Right lobe of liver (tissue), 6 donors: ENCODE data around the gene SYMPK. TPM values are rescaled to one million over a fixed set of nuclear protein-coding genes. Genes with fewer than 3 reads are reported as not detected.

Source experiments
- ATAC-seq, 4 donors: fragments of 200-7000 bp; cut with Tn5 transposase; one replicate each; pipeline ENCODE4 v1.9.1; 2020; ENCODE audit warnings: mild to moderate bottlenecking in 4 of 4, moderate library complexity in 4 of 4
- DNase-seq, 3 donors: peaks; one replicate each; pipeline ENCODE4 v3.0.0-alpha.2; 2020
- H3K27ac ChIP-seq, 3 donors: fragments of 200-600 bp; one replicate each; pipeline ENCODE4 v1.8.0; 2022
- H3K27me3 ChIP-seq, 2 donors: fragments of 200-600 bp; one replicate each; pipeline ENCODE4 v1.8.0; 2022
- H3K36me3 ChIP-seq, 4 donors: fragments of 200-600 bp; sonication (generic) in 1 of 4; one replicate each; pipeline versions ENCODE4 v1.5.1 to v1.8.0; 2017 to 2022; ENCODE audit warnings: control low read depth in 1 of 4
- H3K4me1 ChIP-seq, 4 donors: fragments of 200-600 bp; sonication (generic) in 1 of 4; one replicate each; pipeline versions ENCODE4 v1.5.1 to v1.8.0; 2017 to 2022; ENCODE audit warnings: control low read depth in 1 of 4
- H3K4me3 ChIP-seq, 3 donors: fragments of 200-600 bp; one replicate each; pipeline ENCODE4 v1.8.0; 2022
- H3K9me3 ChIP-seq, 4 donors: fragments of 200-600 bp; sonication (generic) in 1 of 4; one replicate each; pipeline versions ENCODE4 v1.5.1 to v1.8.0; 2017 to 2022; ENCODE audit warnings: control low read depth in 1 of 4
- CTCF ChIP-seq, 4 donors: fragments of 200-600 bp in 3 of 4; fragments of 450-650 bp in 1 of 4; IDR thresholded peaks; one replicate each; pipeline versions ENCODE4 v1.5.1 to v1.8.0; 2016 to 2022; ENCODE audit warnings: antibody characterized with exemption in 4 of 4, mild to moderate bottlenecking in 2 of 4
- POLR2A ChIP-seq: fragments of 450-650 bp; IDR thresholded peaks from one replicate; pipeline ENCODE4 v1.6.1; 2017; ENCODE audit warnings: antibody characterized with exemption, mild to moderate bottlenecking
- WGBS: methylation state at CpG from one replicate; pipeline ENCODE4 v1.1.6; 2018; ENCODE audit warnings: low coverage, low lambda C conversion rate; ENCODE audit not compliant: insufficient coverage; ENCODE audit errors: missing lambda C conversion rate; 5-methylcytosine and 5-hydroxymethylcytosine counted together
- intact Hi-C, 2 donors: fragments of 100-400 bp; cut with DNase I; formaldehyde crosslinking; loops; one replicate each; pipeline versions ENCODE4 v1.11.2 to v1.14.1; 2022
- total RNA-seq, 6 experiments: library from RNA; depleted of rRNA in 2 of 6; stranded (reverse); fragments of >200 nt in 2 of 6; fragmentation: NEBNext Ultra II Directional in 3 of 6; extraction: Animal tissue kit (Norgen Biotek cat#: 25700) in 3 of 6; gene quantifications; one replicate each; pipeline versions ENCODE4 v1.1.0 to v1.2.4, GENCODE V29; 2016 to 2023
- donor health status: DM: no; HTN: yes; CAD: no.
- donor health status: DM: no; HTN: no; CAD: no.
- donor health status: DM: no; HTN: no; CAD: no.
- donor health status: DM: no; HTN: yes; CAD: no.
- donor health status: DM: no; HTN: yes; CAD: no.

The SYMPK gene
- total RNA-seq, 6 experiments from 2014 or later, result 31.1 to 50.1 (median 42.0) TPM

- no peak for TF ChIP-seq POLR2A
- TF ChIP-seq CTCF (IDR thresholded peaks at IDR 0.05), result no peak
- ATAC-seq, result no peak
- Histone ChIP-seq H3K9me3 (no peaks in the 10 kb centered on the region), H3K27me3 (no peaks in the 10 kb centered on the region), H3K27ac (peak overlapping the region; percentile 80 to 89 (median 88)), H3K4me1 (peaks cover 0 to 75% (median 33%) of the 10 kb centered on the region in 4 donors), H3K4me3 (peak overlapping the region in 2 of 3 donors; percentile 58 to 80), H3K36me3 (no peaks in the 10 kb centered on the region)
- no peak for DNase-seq
- intact Hi-C loops, result loop anchor here in 1 of 2 donors (10.0 kb wide), 1 partner anchor 66 kb away; the partner anchor contains the start of gene RSPH6A
- 37% methylated on average over 9 of the region's 10 CpGs for WGBS
Measured at GRCh38 chr19:45881082-45881908, 18.3 kb upstream of the SYMPK start.

GRCh38 chr19:45879971-45880370 lies 17.0 kb upstream of the SYMPK start:
- ATAC-seq (no peak), DNase-seq (no peak)
- TF ChIP-seq POLR2A (no peak), CTCF (IDR thresholded peaks at IDR 0.05) (no peak)
- WGBS, result 44% methylated on average over 2 of the region's 2 CpGs
- no peak overlapping the region for H3K4me3 ChIP-seq
- peak overlapping the region in 2 of 3 donors; percentile 87 to 91 for H3K27ac ChIP-seq
- peaks cover 0 to 81% (median 34%) of the 10 kb centered on the region in 4 donors for H3K4me1 ChIP-seq
- H3K36me3 ChIP-seq, result no peaks in the 10 kb centered on the region
- H3K27me3 ChIP-seq, result no peaks in the 10 kb centered on the region
- intact Hi-C loops, result loop anchor here in 1 of 2 donors (10.0 kb wide), 1 partner anchor 65 kb away; the partner anchor contains the start of gene RSPH6A
- H3K9me3 ChIP-seq, result no peaks in the 10 kb centered on the region

GRCh38 chr19:45879055-45879454 lies 16.1 kb upstream of the SYMPK start:
- intact Hi-C loops, result no loop called here
- Histone ChIP-seq H3K27me3 (no peaks in the 10 kb centered on the region), H3K9me3 (no peaks in the 10 kb centered on the region), H3K4me3 (peak overlapping the region in 2 of 3 donors; percentile 19 to 24), H3K27ac (peak overlapping the region; percentile 66 to 91 (median 87)), H3K4me1 (peaks cover 0 to 81% (median 34%) of the 10 kb centered on the region in 4 donors), H3K36me3 (no peaks in the 10 kb centered on the region)
- no peak for DNase-seq
- no peak for ATAC-seq
- 23% methylated on average over 5 of the region's 8 CpGs for WGBS
- TF ChIP-seq POLR2A, result no peak
- TF ChIP-seq CTCF (IDR thresholded peaks at IDR 0.05), result no peak

- 11% methylated on average over 8 of the region's 11 CpGs for WGBS
- no peaks in the 10 kb centered on the region for H3K27me3 ChIP-seq
- H3K4me1 ChIP-seq, result peaks cover 0 to 77% (median 32%) of the 10 kb centered on the region in 4 donors
- peak overlapping the region in 1 of 3 donors; percentile 24 for H3K4me3 ChIP-seq
- no peak for TF ChIP-seq CTCF (IDR thresholded peaks at IDR 0.05)
- peak; percentile 64 for TF ChIP-seq POLR2A
- H3K27ac ChIP-seq, result peak overlapping the region; percentile 87 to 92 (median 91)
- intact Hi-C loops, result no loop called here
- no peaks in the 10 kb centered on the region for H3K36me3 ChIP-seq
- ATAC-seq (peak; percentile 46 to 66 (median 56)), DNase-seq (peak; percentile 90 to 95 (median 94))
- H3K9me3 ChIP-seq, result no peaks in the 10 kb centered on the region
Measured at GRCh38 chr19:45878043-45878794, 15.3 kb upstream of the SYMPK start.
